Astrocyte (in vitro differentiated cells and primary cell): ENCODE results near the gene TOMM5.
"Not testable (repeated sequence)": the region's sequence is repeated elsewhere in the genome, so short reads cannot be mapped to it uniquely, and the experiment has no call there.

Experiments
- EZH2 ChIP-seq: IDR thresholded peaks from 2 replicates; pipeline ENCODE4 v1.6.1; 2012; ENCODE audit warnings: mild to moderate bottlenecking, low read length, inconsistent platforms; ENCODE audit not compliant: insufficient read depth
- TF ChIP-seq, protein P1 (sequence below): IDR thresholded peaks from 2 replicates; pipeline ENCODE4 v1.5.1; 2011; ENCODE audit warnings: low read depth, mild to moderate bottlenecking, inconsistent platforms, low read length, moderate library complexity; ENCODE audit not compliant: insufficient read depth

DNA sequence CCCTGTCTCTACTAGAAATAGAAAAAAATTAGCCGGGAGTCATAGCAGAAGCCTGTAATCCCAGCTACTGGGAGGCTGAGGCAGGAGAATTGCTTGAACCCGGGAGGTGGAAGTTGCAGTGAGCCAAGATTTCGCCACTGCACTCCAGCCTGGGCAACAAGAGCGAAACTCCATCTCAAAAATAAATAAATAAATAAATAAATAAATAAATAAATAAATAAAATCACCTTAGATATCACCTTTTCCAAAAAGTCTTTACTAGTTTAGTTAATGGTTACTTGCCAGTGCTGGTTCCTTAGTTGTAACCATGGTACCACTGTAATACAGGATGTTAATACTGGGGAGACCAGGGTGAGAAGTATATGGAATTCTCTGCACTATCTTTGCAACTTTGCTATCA is 9.7 kb upstream of the TOMM5 start:
- TF ChIP-seq, protein P1, sequence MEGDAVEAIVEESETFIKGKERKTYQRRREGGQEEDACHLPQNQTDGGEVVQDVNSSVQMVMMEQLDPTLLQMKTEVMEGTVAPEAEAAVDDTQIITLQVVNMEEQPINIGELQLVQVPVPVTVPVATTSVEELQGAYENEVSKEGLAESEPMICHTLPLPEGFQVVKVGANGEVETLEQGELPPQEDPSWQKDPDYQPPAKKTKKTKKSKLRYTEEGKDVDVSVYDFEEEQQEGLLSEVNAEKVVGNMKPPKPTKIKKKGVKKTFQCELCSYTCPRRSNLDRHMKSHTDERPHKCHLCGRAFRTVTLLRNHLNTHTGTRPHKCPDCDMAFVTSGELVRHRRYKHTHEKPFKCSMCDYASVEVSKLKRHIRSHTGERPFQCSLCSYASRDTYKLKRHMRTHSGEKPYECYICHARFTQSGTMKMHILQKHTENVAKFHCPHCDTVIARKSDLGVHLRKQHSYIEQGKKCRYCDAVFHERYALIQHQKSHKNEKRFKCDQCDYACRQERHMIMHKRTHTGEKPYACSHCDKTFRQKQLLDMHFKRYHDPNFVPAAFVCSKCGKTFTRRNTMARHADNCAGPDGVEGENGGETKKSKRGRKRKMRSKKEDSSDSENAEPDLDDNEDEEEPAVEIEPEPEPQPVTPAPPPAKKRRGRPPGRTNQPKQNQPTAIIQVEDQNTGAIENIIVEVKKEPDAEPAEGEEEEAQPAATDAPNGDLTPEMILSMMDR: not testable (repeated sequence)
- TF ChIP-seq EZH2: not testable (repeated sequence)
